ENCODE results near the gene USP54.

Gene USP54

GRCh38 chr10:73590881-73591799, at the start of gene USP54:
USP54 (minus strand) TSS chr10:73591342; CDS start chr10:73575658, 15,684 bp downstream.
- peak; percentile 76 for DNase-seq (ENCODE audit: low read depth)
- TF ChIP-seq CTCF (conservative IDR thresholded peaks at IDR 0.05; ENCODE audit: low read length), result no peak
- peak within 1 kb of the TSS; percentile 32 for H3K4me3 ChIP-seq (ENCODE audit: low read length)

GRCh38 chr10:73639286-73639685, 48.1 kb upstream of the USP54 start:
- no peak for DNase-seq (ENCODE audit: low read depth)
- no peak for TF ChIP-seq CTCF (conservative IDR thresholded peaks at IDR 0.05; ENCODE audit: low read length)
- no peak overlapping the region for H3K4me3 ChIP-seq (ENCODE audit: low read length)

GRCh38 chr10:73635781-73636180, 44.6 kb upstream of the USP54 start:
- TF ChIP-seq CTCF (conservative IDR thresholded peaks at IDR 0.05; ENCODE audit: low read length), result no peak
- no peak overlapping the region for H3K4me3 ChIP-seq (ENCODE audit: low read length)
- DNase-seq (ENCODE audit: low read depth), result no peak

- no peak for DNase-seq (ENCODE audit: low read depth)
- TF ChIP-seq CTCF (conservative IDR thresholded peaks at IDR 0.05; ENCODE audit: low read length), result no peak
- no peak overlapping the region for H3K4me3 ChIP-seq (ENCODE audit: low read length)
Measured at GRCh38 chr10:73634421-73634820, 43.3 kb upstream of the USP54 start.

- TF ChIP-seq CTCF (conservative IDR thresholded peaks at IDR 0.05; ENCODE audit: low read length), result no peak
- DNase-seq (ENCODE audit: low read depth), result no peak
- no peak overlapping the region for H3K4me3 ChIP-seq (ENCODE audit: low read length)
Measured at GRCh38 chr10:73629165-73629564, 38.0 kb upstream of the USP54 start.

GRCh38 chr10:73628405-73628804, 37.3 kb upstream of the USP54 start:
- DNase-seq (ENCODE audit: low read depth), result no peak
- TF ChIP-seq CTCF (conservative IDR thresholded peaks at IDR 0.05; ENCODE audit: low read length), result no peak
- no peak overlapping the region for H3K4me3 ChIP-seq (ENCODE audit: low read length)

GRCh38 chr10:73627300-73627699, 36.2 kb upstream of the USP54 start:
- DNase-seq (ENCODE audit: low read depth), result no peak
- no peak for TF ChIP-seq CTCF (conservative IDR thresholded peaks at IDR 0.05; ENCODE audit: low read length)
- H3K4me3 ChIP-seq (ENCODE audit: low read length), result no peak overlapping the region
